Loucy (cell line): ENCODE measurements around the gene ARMC9.

Source experiments
- EZH2phosphoT487 ChIP-seq: fragments of 200-600 bp; IDR thresholded peaks from 2 replicates; pipeline ENCODE4 v1.6.1; 2018; ENCODE audit warnings: antibody characterized with exemption, mild to moderate bottlenecking, moderate library complexity, borderline replicate concordance
- TF ChIP-seq, protein P1 (sequence below): fragments of 200-600 bp; sonication (generic); conservative IDR thresholded peaks from 2 replicates; pipeline ENCODE4 v1.5.1; 2014; ENCODE audit warnings: mild to moderate bottlenecking, antibody characterized with exemption, low read length

- TF ChIP-seq, protein P1, sequence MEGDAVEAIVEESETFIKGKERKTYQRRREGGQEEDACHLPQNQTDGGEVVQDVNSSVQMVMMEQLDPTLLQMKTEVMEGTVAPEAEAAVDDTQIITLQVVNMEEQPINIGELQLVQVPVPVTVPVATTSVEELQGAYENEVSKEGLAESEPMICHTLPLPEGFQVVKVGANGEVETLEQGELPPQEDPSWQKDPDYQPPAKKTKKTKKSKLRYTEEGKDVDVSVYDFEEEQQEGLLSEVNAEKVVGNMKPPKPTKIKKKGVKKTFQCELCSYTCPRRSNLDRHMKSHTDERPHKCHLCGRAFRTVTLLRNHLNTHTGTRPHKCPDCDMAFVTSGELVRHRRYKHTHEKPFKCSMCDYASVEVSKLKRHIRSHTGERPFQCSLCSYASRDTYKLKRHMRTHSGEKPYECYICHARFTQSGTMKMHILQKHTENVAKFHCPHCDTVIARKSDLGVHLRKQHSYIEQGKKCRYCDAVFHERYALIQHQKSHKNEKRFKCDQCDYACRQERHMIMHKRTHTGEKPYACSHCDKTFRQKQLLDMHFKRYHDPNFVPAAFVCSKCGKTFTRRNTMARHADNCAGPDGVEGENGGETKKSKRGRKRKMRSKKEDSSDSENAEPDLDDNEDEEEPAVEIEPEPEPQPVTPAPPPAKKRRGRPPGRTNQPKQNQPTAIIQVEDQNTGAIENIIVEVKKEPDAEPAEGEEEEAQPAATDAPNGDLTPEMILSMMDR, result no peak
- TF ChIP-seq EZH2phosphoT487, result no peak
Measured at GRCh38 chr2:231211486-231211885, 13.1 kb downstream of the ARMC9 start.
